Measurements from ENCODE around the gene DHX38.

Gene DHX38

DNA sequence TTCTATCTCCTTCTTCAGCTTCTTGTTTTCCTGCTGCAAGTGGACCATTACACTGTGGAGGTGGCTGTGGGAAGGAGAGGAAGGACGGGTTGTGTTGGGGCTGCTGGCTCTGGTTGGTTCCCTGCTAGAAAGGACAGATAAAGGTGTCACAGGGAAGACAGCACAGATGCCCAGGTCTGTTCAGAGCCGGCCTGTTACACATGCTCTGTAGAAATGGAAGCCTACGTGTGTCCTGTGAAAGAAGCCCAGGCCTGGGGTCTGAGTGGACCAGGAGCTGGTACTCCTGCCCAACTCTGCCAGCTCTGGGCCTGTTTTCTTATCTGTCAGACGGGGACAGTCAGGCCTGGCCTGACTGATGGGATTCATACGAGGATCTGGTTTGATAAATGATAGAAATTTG, 26.4 kb downstream of the DHX38 start:
- DNase-seq (ENCODE audit: low read depth in 2 of 2, low spot score in 1 of 2), result no peak

DNA sequence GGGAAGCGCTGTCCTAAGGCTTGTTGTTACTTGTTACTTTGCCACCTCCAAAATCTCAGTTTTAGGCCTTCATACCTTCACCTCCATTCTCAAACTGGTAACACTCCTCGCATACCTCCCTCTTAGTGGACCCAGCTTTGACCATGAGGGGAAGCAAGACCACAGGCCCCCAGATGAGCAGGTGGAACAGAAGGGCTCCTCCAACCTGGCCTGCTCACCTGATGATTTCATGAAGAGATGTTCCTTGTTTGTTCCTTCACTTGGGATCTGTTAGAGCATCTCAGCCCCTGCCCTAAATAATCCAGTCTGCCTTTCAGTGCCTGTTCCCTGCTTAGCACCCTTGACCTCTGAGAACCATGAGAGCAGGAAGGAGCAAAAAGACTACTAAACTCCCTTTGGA, 28.7 kb downstream of the DHX38 start:
- no peak for DNase-seq (ENCODE audit: low read depth in 2 of 2, low spot score in 1 of 2)

DNA sequence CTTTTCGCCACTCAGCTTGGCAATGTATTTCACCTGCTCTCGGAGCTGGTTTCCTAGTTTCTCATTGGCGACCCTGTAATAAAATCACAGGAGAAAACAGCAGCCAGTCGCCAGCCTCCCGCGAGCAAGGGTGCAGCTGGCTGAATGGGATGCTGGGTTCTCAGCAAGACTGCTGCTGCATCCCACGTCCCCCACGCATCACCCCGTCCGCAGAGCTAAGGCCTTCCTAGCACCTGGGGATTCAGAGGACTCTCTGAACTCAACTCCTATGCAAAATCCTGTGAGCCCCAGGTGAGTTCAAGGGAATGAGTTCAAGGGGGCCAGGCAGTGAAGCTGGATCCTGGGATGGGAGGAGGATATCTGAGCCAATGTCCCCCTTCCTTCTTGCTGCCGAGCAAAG, 29.3 kb downstream of the DHX38 start:
- no peak for DNase-seq (ENCODE audit: low read depth in 2 of 2, low spot score in 1 of 2)

DNA sequence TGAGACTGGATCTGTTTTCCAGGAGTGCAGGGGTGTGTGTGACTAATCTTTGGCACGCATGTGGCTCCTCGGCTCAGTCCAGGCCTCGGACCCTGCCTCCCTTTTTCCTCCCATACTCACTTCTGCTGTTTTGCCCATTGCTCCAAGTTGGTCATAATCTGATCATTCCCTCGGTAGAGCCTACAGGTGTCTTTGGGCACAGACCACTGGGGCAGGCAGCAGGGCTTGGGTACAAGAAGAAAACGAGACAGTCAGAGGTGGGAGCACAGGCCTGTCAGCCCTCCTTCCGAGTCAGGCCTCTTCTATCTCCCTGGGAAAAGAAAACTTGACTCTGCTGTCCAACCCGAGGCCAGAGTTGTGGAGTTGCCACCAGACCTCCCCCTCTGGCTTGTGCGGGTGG, 29.8 kb downstream of the DHX38 start:
- no peak for DNase-seq (ENCODE audit: low read depth in 2 of 2, low spot score in 1 of 2)

DNA sequence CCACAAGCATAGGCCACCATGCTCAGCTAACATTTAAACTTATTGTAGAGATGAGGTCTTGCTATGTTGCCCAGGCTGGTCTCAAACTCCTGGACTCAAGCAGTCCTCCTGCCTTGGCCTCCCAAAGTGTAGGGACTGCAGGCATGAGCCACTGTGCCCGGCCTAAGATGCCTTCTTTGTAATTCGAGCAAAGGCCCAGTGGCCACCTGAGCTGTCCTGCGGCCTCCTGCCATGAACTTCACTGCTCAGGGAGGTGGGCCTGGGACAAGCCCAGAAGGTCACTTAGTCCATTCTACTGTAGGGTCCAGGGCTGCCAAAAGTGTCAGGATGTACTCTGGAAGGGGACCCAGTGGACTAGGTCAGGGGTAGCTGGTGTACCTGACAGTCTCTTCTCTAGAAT, 30.5 kb downstream of the DHX38 start:
- DNase-seq (ENCODE audit: low read depth in 2 of 2, low spot score in 1 of 2), result no peak

DNA sequence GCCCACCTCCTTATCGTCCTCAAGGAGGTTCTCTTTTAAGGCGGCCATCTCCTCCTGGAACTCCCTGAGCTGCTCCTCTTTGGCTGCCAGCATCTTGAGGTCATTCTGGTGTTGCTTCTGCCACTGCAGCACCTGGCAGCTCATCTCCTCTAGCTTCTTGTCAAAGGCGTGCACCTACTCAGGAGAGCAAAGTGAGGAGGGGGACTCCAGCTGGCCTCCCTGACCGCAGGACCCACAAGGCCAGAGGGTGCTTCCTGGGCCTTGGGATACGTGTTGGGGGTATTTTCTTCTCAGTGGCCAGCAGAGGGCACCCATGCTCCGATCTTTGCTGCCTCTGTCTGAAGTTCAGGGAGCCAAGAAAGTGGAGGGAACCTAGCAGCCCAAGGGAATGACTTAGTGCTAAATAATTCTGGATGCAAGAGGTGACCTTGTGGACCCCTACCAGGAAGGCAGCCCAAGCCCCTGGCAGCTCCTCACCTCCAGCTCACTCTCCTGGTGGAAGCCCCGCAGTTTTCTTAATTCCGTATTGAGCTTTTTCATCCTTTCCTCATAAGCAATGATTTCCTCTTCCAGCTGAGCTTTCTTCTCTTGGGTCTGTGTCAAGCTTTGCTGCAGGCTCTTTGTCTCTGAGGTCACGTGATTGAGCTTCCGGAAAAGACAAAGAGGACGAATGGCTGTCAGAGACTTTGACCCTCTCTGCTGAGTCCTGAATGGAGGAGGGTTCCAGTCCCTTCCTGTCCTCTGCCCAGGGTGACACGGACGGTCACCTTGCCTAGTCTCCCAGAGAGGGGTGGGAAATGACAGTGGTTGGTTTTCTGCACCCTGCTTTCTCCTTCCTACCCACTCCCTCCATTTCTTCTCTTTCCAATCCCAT, 31.4 kb downstream of the DHX38 start:
- DNase-seq (ENCODE audit: low read depth in 2 of 2, low spot score in 1 of 2), result peak; percentile 7 to 13

DNA sequence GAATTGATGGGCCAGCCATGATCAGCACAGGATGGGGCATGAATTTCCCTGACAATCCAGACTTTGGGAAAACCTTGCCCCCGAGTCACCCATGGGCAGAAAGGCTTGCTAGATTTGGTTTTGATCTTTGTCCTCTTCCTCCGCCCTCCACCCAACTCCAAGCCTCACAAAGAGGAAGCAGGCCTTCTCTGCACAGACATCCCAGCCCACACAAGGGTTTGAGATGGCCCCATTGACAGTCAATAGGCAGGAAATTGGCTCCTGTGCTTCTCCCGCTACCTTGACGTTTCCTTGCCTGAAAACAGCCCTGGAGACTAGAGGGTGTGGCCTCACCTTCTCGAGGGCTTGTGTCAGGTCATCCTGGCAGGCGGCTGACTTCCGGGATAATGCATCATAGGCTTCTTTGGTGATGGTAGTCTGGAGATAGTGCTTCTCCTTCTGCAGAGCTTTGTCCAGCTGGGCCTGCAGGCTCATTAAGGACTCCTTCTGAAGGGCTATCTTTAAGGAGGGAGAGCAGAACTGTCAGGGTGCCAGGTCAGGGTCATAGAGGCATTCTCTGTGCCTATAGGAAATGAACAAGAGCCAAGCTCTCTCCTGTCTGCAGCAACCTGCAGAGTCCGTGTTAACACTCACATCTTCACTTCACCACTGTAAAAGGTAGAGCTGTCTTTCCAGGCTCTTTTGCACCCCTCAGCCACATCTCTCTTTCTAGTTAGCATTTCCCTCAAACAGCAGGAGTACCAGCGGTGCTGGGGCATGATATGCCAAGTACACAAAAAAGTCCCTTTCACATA, 32.2 kb downstream of the DHX38 start:
- no peak for DNase-seq (ENCODE audit: low read depth in 2 of 2, low spot score in 1 of 2)

DNA sequence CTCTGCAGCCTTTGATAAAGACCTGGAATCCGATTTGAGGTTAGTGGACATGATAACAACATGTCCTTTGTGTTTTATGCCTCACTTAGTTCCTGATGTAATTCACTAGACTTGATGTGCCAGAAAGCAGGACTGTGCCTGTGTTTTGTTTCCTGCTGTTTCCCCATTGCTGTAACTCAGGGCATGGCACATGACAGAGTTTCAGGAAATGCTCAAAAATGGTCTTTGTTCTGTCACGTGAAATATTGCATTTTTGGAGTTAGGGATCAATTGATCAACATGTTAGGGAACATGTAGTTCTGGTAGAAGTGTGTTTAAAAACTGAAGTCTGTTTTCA, 32.8 kb downstream of the DHX38 start:
- DNase-seq (ENCODE audit: low read depth in 2 of 2, low spot score in 1 of 2), result no peak

DNA sequence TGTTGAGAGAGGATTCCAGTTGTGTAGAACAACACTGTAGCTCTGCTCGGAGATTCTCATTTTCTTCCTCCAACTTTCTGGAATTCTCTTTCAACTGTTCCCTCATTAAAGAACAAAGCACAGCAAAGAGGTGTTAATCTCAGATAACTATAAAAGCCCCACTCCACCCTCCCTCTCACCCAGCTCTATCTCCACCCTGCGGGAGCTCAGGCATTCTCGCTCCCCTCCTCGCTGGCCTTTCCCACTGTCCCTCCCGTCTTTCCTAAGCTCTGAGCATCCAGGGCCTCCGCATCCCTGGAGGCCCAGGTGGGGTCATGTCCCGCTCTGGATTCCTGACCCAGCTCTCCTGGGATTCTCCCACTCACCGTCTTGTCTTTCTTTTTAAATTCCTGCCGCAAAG, 35.1 kb downstream of the DHX38 start:
- DNase-seq (ENCODE audit: low read depth in 2 of 2, low spot score in 1 of 2), result no peak

DNA sequence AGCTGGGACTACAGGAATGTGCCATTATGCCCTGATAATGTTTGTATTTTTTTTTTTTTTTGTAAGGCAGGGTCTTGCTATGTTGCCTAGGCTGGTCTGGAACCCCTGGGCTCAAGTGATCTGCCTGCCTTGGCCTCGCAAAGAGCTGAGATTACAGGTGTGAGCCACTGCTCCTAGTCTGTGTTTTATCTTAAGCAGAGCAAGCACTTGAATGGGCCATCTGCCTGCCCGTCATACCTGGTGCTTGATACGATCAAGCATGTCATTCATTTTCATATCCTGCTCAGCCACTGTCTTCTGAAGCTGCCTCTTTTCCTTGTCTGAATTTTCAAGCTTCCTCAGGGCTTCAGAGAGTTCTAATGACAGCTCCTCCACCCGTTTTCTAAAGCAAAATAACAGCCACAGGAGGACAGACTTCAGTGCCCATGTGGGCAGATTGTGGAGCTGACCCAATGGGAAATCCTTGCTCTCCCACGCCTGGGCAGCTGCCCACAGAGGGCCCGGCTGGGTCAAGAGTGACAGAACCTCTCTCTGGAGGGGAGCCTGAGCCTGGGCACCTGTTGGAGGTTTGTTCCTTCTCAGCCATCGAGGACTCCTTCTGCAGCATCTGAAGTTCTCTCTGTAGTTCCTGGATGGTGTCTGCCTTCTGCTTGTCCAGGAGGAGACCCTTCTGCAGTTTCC, 36.5 kb downstream of the DHX38 start:
- no peak for DNase-seq (ENCODE audit: low read depth in 2 of 2, low spot score in 1 of 2)

DNA sequence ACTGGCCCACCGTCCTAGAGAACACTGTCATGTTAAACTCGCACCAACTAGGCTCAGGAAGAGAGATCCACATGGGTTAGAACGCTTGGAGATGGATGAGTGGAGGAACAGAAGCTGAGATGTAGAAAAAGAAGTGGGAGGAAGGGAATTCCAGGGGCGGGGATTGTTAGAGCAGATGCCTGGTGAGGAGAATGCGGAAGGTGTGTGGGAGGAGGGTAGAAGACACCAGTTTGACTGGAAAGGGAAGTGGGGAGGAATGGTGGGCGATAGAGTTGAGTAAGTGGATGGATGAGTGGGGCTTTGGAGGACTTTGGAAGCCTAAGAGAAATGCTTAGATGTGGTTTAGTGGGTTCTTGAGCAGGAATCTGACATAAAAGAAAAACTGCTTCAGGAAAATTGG, 37.4 kb downstream of the DHX38 start:
- DNase-seq (ENCODE audit: low read depth in 2 of 2, low spot score in 1 of 2), result no peak

DNA sequence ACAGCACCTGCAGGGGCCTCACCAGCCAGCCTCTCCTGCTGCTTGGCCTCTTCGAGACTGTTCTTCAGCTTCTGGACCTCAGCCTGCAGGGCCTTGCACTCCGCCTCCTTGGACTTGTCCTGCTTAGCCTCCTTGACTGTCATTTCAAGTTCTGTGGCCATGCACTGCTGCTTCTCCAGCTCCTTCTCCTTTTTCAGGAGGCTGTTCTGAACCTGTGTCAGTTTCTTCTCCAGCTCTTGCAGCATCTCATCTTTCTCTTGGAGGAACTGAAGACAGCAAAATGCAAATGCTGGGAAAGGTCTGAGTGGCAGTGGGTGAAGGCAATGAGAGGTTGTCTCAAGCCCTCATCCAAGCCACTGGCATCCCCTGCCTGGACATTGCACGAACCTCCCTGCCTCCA, 39.1 kb downstream of the DHX38 start:
- no peak for DNase-seq (ENCODE audit: low read depth in 2 of 2, low spot score in 1 of 2)

DNA sequence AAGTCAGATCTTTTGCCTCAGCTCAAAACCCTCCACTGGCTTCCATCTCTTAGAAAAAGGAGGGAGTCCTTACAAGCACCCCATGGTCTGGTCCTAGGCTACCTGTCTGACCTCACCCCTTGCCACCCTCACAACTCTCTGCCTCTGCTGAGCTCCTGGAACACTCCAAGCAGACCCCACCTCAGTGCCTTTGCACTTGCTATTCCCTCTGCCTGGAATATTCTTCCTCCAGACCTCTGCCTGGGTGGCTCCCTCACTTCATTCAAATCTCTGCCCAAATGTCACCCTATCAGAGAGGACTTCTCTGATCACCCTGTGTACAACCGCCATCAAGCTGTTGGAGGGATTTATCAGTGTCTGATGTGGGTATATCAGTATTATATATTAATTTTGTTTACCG, 40.9 kb downstream of the DHX38 start:
- DNase-seq (ENCODE audit: low read depth in 2 of 2, low spot score in 1 of 2), result no peak

DNA sequence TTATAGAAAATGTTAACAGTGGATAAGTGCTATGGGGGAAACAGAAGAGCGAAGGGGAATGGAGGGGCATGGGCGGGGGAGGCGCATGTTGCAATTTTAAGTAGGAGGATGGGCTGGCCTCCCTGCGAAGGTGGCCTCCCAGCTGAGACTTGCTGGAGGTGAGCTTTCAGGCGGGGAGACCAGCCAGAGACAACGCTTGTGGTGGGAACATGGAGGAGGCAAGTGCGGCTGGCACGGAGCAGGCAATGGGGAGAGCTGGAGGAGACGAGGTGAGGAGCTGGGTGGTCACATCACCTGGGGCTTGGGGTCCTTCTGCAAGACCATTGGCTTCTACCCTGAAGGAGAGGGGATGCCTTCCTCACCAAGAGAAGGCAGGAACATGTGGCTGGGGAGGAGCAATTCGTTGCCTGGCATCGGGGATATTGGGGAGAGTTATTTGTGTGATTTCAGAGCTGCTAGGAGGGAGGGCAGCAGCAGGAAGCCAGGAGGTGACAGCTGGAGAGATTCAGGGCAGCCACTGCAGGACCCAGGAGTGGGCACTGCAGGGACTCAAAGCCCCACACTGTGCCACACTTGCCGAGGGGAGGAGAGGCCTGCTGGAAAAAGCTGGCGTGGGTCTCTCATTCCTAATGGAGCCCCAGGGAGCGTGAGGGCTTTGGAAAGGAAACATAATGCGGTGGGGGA, 43.9 kb downstream of the DHX38 start:
- no peak for DNase-seq (ENCODE audit: low read depth in 2 of 2, low spot score in 1 of 2)

DNA sequence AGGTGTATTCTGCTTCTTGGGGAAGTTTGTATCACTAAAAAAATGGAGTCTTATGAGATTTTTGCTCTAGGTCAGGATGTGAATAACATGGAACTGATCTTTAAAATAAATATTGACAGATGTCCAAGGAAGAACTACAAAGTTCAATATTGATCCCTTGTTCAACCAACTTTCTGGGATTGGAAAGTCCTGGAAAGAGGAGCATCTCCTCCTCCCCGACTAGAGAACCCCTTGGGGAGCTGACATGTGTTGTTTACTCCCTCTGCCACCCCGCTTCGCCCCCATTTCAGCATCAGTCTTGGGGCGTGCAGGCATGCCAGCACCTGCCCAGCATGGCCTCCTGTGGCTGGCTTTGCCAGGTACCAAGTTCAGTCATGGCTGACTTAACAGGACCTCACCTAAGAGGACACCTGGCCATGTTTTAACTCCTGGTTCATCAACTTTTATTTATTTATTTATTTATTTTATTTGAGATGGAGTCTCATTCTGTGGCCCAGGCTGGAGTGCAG, 44.5 kb downstream of the DHX38 start:
- no peak for DNase-seq (ENCODE audit: low read depth in 2 of 2, low spot score in 1 of 2)

DNA sequence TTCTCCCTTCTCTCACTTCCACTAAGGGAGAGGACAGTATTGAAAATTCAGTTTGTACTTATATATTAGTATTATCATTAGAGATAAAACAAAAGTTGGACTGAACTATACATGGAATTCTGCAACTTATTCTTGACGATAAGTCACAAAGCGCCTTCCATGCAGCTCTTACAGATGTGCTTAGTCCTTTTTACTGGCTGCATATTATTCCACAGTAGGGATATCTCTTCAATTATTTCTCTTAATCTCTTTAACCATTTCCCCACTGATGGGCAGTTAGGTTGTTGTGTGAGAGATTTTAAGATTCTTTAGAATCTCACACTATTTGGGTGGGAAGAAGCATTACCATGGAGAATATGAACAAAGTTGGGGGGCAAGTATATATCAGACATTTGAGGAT, 46.3 kb downstream of the DHX38 start:
- no peak for DNase-seq (ENCODE audit: low read depth in 2 of 2, low spot score in 1 of 2)

DNA sequence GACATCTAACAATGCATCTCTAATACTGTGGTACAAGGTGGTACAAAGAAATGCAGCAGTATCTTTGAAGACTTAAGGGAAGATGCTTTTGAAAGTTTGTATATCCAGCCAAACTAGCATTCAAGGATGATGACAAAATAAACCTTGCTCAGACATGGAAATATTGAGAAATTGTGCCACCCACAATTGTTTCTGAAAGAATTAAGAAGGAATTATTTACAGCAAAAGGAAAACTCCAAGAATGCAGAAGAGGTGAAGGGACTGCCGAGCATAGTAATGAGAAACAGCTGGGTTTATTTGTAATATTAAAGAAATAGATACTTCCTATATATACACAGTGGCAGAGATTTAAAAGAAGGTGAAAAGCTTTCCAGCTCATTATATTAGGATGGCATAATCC, 48.8 kb downstream of the DHX38 start:
- DNase-seq (ENCODE audit: low read depth in 2 of 2, low spot score in 1 of 2), result no peak

DNA sequence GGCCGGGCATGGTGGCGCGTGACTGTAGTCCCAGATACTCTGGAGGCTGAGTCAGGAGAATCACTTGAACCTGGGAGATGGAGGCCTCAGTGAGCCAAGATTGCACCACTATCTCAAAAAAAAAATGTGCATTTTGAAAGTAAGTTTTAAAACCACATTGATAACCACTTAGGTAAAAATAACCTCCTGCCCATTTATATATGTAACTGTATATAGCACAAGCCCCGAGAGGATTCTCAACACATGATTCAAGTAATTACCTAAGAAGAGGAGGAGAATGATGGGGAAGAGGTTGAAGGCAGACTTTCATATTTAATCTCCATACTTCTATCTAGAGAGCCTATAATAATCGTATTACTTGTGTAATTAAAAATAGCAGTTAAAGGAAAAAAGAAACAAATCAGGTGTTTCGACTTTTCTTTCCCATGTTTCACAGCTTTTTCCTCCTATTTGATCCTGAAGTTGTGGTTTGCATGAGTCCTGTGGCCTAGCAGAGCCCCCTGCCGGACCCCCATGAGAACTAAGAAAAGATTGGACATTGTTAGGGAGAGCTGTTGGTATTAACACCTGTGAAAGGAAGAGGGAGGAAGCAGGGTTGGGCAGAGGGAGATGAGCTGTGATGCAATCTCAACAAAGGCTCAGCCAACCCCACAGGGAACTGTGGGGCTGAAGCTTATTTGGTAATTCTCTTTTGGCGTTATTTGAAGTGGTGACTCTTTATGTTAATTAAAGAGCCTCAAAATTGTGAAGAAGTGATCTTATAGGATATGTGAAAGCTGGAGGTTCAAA, 56.2 kb downstream of the DHX38 start:
- DNase-seq (ENCODE audit: low read depth in 2 of 2, low spot score in 1 of 2), result no peak

DNA sequence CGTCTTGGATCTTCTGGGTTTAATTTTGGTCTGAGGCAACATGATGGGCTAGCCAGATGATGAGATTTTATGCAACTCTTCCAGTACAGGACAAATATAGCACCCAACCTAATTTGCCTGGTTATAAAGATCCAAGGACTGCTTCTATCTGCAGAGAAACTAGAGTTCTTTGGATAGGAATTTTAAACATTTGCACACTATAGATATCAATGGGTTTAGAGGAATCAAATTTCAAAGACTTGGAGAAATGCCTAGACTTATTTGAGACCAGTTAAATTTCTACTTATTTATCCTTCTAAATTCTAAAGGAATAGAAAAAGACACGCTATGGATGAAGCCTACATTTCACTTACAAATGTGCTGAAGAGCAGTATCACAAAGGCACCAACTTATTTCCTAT, 65.7 kb downstream of the DHX38 start:
- DNase-seq (ENCODE audit: low read depth in 2 of 2, low spot score in 1 of 2), result no peak

DNA sequence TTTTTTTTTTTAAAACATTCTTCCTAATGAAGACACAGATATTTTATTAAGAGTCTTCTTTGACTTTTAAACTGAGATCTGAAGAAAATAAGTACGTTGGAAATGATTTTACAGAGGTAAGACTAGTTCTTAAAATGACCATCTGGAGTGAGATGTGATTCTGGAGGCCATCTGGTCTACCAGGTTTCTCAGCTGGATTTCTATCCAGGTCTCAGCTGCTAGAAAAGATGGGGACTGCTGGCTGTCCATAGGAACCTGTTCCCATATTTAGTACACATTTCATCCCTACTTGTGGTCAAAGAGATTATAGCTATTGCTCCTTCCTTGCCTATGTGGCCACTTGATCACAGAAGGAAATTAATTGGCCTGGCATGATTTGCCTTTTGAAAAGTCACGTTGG, 66.2 kb downstream of the DHX38 start:
- DNase-seq (ENCODE audit: low read depth in 2 of 2, low spot score in 1 of 2), result no peak

Data from stimulated activated CD8-positive, alpha-beta memory T cell treated with anti-CD3 and anti-CD28 coated beads, Interleukin-4, amount 100 ng/mL, for 4 hours (primary cell).